ENCODE data around the gene CYP2E1.
"Not testable (repeated sequence)": the region's sequence is repeated elsewhere in the genome, so short reads cannot be mapped to it uniquely, and the experiment has no call there.

CYP2E1 gene

GRCh38 chr10:133489816-133490588 is 37.2 kb upstream of the CYP2E1 start:
- Histone ChIP-seq H3K4me2 (ENCODE audit: insufficient read depth, low read length) (no peak overlapping the region), H3K4me3 (ENCODE audit: low read depth in 1 of 2, low read length in 2 of 2) (no peak overlapping the region), H3K9me3 (ENCODE audit: insufficient read depth, low read length, severe bottlenecking) (peaks cover 24% of the 10 kb centered on the region), H2AFZ (ENCODE audit: low read depth, low read length) (no peak overlapping the region), H3K27ac (ENCODE audit: low read length) (no peak overlapping the region), H3K79me2 (ENCODE audit: insufficient read depth, low read length) (no peaks in the 10 kb centered on the region), H3K36me3 (ENCODE audit: insufficient read depth, low read length) (no peaks in the 10 kb centered on the region), H3K4me1 (ENCODE audit: insufficient read depth, low read length) (no peaks in the 10 kb centered on the region), H3K9ac (ENCODE audit: low read depth, low read length) (no peak overlapping the region), H3K27me3 (ENCODE audit: insufficient read depth, low read length, poor library complexity) (no peaks in the 10 kb centered on the region), H4K20me1 (ENCODE audit: insufficient read depth, low read length) (no peaks in the 10 kb centered on the region)
- no peak for ATAC-seq (ENCODE audit: insufficient read depth, low read depth)
- no peak for DNase-seq
- TF ChIP-seq EZH2 (IDR thresholded peaks at IDR 0.05; ENCODE audit: borderline replicate concordance, low read depth, low read length, severe bottlenecking) (no peak), CTCF (IDR thresholded peaks at IDR 0.05; ENCODE audit: borderline replicate concordance, extremely low read depth, low read length, poor library complexity, severe bottlenecking) (no peak)

GRCh38 chr10:133493562-133493961 is 33.6 kb upstream of the CYP2E1 start:
- not testable (repeated sequence) for H3K36me3 ChIP-seq (ENCODE audit: insufficient read depth, low read length); H3K4me1 ChIP-seq (ENCODE audit: insufficient read depth, low read length); H3K4me3 ChIP-seq (ENCODE audit: low read depth in 1 of 2, low read length in 2 of 2); H3K9me3 ChIP-seq (ENCODE audit: insufficient read depth, low read length, severe bottlenecking); H3K27ac ChIP-seq (ENCODE audit: low read length); H3K79me2 ChIP-seq (ENCODE audit: insufficient read depth, low read length); ATAC-seq (ENCODE audit: insufficient read depth, low read depth); H4K20me1 ChIP-seq (ENCODE audit: insufficient read depth, low read length); H3K9ac ChIP-seq (ENCODE audit: low read depth, low read length); H2AFZ ChIP-seq (ENCODE audit: low read depth, low read length); DNase-seq; H3K4me2 ChIP-seq (ENCODE audit: insufficient read depth, low read length); H3K27me3 ChIP-seq (ENCODE audit: insufficient read depth, low read length, poor library complexity)

- not testable (repeated sequence) for H3K36me3 ChIP-seq (ENCODE audit: insufficient read depth, low read length); H3K27ac ChIP-seq (ENCODE audit: low read length)
These were observed 29.8 kb upstream of the CYP2E1 start for GRCh38 chr10:133497363-133497762.

GRCh38 chr10:133499176-133499575 is 28.0 kb upstream of the CYP2E1 start:
- H3K4me1 ChIP-seq (ENCODE audit: insufficient read depth, low read length); ATAC-seq (ENCODE audit: insufficient read depth, low read depth); H3K27me3 ChIP-seq (ENCODE audit: insufficient read depth, low read length, poor library complexity); DNase-seq; H4K20me1 ChIP-seq (ENCODE audit: insufficient read depth, low read length); H3K4me3 ChIP-seq (ENCODE audit: low read depth in 1 of 2, low read length in 2 of 2); H3K27ac ChIP-seq (ENCODE audit: low read length); H3K36me3 ChIP-seq (ENCODE audit: insufficient read depth, low read length); H2AFZ ChIP-seq (ENCODE audit: low read depth, low read length); H3K79me2 ChIP-seq (ENCODE audit: insufficient read depth, low read length); H3K9me3 ChIP-seq (ENCODE audit: insufficient read depth, low read length, severe bottlenecking); H3K4me2 ChIP-seq (ENCODE audit: insufficient read depth, low read length); H3K9ac ChIP-seq (ENCODE audit: low read depth, low read length): not testable (repeated sequence)

More at GRCh38 chr10:133497363-133497762, 29.8 kb upstream of the CYP2E1 start:
- not testable (repeated sequence) for H3K27me3 ChIP-seq (ENCODE audit: insufficient read depth, low read length, poor library complexity); ATAC-seq (ENCODE audit: insufficient read depth, low read depth); H3K9me3 ChIP-seq (ENCODE audit: insufficient read depth, low read length, severe bottlenecking); H3K9ac ChIP-seq (ENCODE audit: low read depth, low read length); H4K20me1 ChIP-seq (ENCODE audit: insufficient read depth, low read length); H3K4me2 ChIP-seq (ENCODE audit: insufficient read depth, low read length); H3K4me3 ChIP-seq (ENCODE audit: low read depth in 1 of 2, low read length in 2 of 2); H3K79me2 ChIP-seq (ENCODE audit: insufficient read depth, low read length); H3K4me1 ChIP-seq (ENCODE audit: insufficient read depth, low read length); DNase-seq; H2AFZ ChIP-seq (ENCODE audit: low read depth, low read length)

- ATAC-seq (ENCODE audit: insufficient read depth, low read depth); H3K9ac ChIP-seq (ENCODE audit: low read depth, low read length): not testable (repeated sequence)
These were observed 26.3 kb upstream of the CYP2E1 start for GRCh38 chr10:133500897-133501296.

More at GRCh38 chr10:133500897-133501296, 26.3 kb upstream of the CYP2E1 start:
- H3K9me3 ChIP-seq (ENCODE audit: insufficient read depth, low read length, severe bottlenecking); H3K27me3 ChIP-seq (ENCODE audit: insufficient read depth, low read length, poor library complexity); H3K36me3 ChIP-seq (ENCODE audit: insufficient read depth, low read length); H3K79me2 ChIP-seq (ENCODE audit: insufficient read depth, low read length); H4K20me1 ChIP-seq (ENCODE audit: insufficient read depth, low read length); H3K4me2 ChIP-seq (ENCODE audit: insufficient read depth, low read length); H3K4me1 ChIP-seq (ENCODE audit: insufficient read depth, low read length); H3K4me3 ChIP-seq (ENCODE audit: low read depth in 1 of 2, low read length in 2 of 2); H3K27ac ChIP-seq (ENCODE audit: low read length); DNase-seq; H2AFZ ChIP-seq (ENCODE audit: low read depth, low read length): not testable (repeated sequence)
